GF-D8 (cell line): Measurements from ENCODE around the gene TRIM25.

Experiments used
- DNase-seq: peaks from one replicate; lab custom pipeline; 2025; lab: John Stamatoyannopoulos, UW

TRIM25 gene

DNA sequence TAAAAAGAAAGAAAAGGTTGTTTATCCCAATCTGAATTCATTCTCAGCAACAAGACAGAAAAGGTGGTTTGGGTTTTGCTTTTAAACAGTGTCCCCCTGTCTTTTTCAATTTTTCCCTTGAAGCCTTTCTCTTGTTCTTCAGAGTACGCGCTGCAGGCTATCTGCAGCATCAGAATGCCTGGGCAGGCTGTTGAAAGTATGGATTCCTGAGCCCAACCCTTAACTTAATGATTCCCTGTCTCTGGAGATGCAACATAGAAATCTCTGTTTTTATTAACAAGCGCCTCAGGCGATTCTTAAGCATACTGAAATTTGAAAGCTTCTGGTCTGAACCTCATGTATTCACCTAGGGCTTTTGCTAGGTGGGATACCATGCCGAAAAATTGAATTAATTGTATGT is 47.8 kb downstream of the TRIM25 start:
- no peak for DNase-seq

DNA sequence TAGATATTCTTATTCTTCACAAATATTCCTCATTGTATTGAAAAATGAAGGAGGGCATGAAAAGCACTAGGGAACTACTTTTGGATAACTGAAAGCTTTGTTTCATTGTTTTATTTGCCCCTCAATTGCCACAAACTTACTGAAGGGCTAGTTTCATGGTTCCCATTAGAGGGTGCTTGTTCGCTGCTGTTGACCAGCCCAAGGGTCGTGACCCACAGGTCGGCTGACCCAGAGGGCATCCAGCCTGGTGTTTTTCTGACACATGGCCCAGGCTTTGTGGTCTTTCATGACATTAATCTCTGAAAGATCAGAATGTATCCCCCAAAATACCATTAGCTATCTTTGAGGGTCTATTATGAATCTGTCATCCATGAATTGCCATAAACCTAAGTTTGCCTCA is 49.9 kb downstream of the TRIM25 start:
- no peak for DNase-seq

DNA sequence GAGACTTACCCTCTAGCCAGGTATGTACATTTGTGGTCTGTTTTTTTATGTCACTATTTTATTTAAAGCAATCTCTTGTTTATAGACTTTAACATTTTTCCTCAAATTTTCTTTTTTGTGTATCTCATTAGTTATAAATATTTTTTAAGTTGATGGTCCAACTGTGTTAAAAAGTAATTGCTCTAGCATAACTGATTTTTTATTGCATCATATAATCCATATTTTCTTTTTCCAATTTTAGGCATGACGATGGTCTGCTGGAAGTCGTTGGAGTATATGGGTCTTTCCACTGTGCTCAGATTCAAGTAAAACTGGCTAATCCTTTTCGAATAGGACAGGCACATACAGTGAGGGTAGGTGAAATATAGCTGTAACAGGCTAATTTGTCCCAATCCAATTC is 52.0 kb downstream of the TRIM25 start:
- DNase-seq: no peak

DNA sequence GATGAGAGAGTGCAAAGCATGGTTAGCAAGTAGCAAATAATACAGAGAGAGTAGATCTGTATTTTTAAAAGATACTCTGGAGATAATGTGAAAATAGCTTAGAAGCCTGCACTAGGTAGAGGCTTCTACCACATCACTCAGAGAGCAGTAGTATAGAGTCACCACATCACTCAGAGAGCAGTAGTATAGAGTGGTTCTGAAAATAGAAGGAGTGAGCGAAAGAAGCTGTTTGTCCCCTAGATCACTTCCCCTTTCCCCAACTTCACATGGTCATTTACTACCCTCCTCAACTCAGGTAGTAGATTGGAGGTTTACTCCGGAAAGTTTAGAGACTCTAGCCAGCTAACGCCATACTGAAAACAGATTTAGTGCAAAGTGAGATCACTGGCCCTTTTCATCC is 62.8 kb downstream of the TRIM25 start:
- DNase-seq: no peak

DNA sequence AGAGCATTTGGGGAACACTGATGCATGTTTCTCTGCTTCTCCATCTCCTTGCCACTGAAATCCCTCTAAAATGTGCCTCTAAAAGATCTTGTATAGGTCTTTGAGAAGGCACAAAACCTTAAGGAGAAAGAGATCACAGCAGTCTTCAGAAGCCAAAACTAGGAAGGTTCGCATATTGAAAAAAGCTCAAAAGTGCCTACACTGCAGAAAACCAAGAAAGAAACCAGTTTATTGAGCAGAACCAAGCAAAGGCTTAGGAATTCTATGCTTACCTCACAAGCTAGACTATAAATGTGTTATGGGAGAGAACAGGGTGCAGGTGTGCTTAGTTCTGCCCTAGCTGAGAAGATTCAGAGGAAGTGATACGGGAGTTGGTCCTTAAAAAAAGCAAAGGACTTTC is 63.3 kb downstream of the TRIM25 start:
- DNase-seq: no peak

DNA sequence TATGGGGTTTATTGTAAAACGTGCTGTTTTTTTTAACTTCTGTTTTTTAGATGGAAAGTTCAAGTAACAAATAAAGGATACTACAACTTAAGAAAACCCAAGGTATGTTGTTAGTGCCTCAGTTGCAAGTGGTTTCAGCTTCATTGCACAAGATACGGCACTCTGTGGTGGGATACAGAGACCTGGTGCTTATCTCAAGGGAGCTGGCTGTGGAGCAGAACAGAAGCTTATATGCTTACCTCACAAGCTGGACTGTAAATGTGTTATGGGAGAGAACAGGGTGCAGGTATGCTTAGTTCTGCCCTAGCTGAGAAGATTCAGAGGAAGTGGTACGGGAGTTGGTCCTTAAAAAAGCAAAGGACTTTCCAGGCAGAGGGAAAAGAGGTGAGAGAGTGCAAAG is 64.7 kb downstream of the TRIM25 start:
- DNase-seq: no peak

DNA sequence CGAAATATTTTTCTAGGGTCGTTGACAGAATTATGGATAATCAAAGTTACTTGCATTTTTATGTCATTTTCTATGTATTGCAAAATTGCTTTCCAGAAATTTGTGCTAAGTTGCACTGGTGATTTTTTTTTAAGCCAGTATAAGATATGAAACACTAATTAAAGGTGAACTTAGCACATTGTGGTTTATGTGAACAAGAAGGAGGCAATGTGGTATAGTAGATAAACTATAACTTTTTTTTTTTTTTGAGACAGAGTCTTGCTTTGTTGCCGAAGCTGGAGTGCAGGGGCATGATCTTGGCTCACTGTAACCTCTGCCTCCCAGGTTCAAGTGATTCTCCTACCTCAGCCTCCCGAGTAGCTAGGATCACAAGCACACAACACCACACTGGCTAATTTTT is 66.7 kb downstream of the TRIM25 start:
- DNase-seq: no peak

DNA sequence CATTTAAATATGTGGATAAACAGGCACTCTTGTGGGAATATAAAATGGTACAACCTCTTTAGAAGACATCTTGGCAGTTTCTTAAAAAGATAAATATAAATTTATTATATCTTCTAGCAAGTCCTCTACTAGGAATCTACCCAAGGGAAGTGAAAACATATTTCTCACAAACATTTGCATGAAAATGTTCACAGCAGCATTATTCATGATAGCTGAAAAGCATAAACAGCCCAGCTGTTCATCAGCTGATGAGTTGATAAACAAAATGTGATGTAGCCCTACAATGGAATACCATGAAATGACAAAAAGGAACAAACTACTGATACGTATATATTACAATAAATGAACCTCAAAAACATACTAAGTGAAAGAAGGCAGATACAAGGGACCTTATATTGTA is 67.9 kb downstream of the TRIM25 start:
- DNase-seq: no peak

DNA sequence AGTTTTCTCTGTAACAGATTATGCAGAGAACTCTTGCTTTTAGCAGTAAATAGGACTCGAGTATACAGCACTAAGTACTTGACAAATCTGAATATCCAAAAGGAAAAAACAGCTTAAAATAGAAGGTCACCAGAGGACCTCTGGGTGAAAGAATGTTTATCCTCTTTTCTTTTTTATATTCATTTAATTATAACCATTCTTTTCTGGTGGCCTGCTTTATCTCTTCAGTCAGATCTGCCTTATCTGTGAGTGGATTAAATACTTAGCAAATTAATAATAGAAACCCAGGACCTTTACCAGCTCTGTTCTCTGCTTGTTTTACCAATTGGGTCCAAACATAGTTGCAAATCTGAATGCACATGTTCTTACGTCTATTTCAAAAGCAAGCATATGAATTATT is 71.3 kb downstream of the TRIM25 start:
- DNase-seq: no peak

DNA sequence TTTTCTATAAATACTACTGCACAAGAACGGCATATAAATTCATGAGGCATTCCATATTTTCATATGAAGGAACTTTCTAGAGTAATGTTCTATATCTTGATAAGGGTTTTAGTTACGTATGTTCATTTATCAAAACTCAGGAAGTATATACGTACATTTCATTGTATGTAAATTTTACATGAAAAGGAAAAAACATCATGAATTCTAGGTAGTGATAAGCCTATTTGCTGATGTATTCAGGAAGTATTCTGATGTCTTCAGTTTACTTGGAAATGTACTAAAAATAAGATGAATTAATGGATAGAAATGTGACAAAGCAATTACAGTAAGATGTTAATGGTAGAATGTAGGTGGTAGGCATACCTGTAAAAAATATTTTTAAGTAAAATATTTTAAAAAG is 75.2 kb downstream of the TRIM25 start:
- no peak for DNase-seq
